ENCODE measurements around the gene HCLS1.
"Not testable (repeated sequence)": the region's sequence is repeated elsewhere in the genome, so short reads cannot be mapped to it uniquely, and the experiment has no call there.

The HCLS1 gene, protein sequence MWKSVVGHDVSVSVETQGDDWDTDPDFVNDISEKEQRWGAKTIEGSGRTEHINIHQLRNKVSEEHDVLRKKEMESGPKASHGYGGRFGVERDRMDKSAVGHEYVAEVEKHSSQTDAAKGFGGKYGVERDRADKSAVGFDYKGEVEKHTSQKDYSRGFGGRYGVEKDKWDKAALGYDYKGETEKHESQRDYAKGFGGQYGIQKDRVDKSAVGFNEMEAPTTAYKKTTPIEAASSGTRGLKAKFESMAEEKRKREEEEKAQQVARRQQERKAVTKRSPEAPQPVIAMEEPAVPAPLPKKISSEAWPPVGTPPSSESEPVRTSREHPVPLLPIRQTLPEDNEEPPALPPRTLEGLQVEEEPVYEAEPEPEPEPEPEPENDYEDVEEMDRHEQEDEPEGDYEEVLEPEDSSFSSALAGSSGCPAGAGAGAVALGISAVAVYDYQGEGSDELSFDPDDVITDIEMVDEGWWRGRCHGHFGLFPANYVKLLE

DNA sequence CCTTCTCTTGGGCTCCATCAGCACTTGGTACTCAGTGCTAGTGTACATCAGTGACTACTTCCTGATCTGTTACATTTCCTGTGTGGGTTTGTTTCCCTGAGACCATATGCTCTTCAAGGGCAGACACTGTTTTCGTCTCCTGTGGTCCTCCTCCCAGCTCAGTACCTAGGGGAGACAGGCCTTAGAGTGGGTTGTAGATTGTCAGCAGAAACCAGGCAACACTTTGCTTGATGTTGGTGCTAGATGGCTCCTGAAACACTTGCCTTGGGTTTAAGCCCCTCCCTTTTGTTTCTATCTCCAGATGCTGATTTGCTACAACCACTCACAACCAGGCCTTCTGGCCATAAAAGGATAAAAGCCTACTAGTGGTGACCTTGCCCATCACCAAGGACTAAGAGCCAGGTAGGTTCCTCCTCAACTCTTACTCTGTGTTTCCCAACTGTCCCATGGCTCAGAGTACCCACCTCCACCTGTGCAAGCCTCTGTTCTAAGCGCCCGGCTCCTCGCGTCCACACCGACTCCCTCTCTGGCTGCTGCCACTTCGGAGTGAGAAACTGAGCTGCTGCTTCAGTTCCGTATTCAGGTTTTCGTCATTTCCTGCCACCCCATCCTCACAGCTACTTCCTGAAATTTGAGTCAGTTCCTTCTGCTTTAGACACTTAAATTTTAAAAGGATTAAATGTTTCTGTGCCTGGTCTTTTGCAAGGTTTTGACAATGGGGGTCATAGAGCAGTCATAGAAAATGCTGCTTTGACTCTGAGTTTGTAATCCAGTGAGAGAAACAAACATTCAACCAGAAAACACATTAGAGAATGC is at the start of gene HCLS1:
HCLS1 (minus strand) TSS at position 548 of the 816 bp plus-strand sequence. CDS start 2,556 bp downstream, outside the sequence.
- no peak for DNase-seq (ENCODE audit: low read depth)

DNA sequence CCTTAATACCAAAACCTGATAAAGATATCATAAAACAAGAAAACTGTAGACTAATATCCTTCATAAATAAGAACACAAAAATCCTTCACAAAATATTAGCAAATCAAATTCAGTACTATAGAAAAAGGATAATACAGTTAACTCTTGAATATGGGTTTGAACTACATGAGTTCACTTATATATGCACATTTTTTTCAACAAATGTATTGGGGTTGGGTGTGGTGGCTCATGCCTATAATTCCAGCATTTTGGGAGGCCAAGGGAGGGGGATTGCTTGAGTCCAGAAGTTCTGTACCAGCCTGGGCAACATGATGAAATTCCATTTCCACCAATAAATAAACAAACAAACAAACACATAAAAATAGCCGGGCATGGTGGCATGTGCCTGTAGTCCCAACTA is 49.6 kb upstream of the HCLS1 start:
- no peak for DNase-seq (ENCODE audit: low read depth)

DNA sequence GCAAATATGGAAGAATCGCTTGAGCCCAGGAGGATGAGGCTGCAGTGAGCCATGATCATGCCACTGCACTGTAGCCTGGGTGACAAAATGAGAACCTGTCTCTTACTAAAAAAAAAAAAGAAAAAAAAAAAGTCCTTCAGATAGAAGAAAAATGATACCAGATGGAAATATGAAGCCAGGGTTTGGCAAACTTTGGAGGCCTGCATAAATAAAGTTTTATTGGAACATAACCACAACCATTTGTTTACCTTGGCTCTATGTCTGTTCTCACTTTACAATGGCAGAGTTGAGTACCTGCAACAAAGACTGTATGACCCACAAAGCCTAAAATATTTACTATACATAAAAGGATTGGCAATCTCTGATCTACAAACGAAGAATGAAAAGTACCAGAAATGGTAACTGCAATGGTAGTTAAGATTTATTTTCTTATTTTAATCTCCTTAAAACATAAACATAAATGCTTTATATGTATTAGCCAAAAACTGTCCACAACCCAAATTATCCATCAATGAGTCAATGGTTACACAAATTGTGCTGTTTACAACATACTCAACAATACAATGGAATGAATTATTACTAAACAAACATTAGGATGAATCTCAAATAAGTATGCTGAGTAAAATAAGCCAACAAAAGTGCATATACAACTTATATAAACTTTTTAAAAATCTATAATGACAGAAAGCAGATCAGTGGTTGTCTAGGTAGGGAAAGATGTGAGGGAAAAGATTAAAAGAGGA is 47.0 kb upstream of the HCLS1 start:
- no peak for DNase-seq (ENCODE audit: low read depth)

DNA sequence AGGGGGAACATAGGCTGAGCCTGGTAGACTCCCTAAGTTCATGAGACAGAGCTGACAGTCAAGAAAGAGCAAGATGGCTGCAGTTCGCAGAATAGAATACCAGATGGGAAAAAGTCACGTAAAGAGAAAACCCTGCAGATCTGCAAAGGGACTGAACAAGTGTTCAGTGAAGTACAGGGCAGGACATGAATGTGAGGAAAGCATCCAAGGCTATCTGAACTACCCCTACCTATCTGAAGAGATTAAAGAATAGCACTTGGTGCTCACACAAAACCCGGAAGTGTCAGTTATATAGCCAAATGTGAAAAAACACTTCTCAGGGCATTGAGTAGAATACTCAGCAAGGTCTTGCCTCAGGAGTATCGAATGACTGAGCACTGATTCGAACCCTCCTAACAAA is 44.8 kb upstream of the HCLS1 start:
- DNase-seq (ENCODE audit: low read depth) = no peak

DNA sequence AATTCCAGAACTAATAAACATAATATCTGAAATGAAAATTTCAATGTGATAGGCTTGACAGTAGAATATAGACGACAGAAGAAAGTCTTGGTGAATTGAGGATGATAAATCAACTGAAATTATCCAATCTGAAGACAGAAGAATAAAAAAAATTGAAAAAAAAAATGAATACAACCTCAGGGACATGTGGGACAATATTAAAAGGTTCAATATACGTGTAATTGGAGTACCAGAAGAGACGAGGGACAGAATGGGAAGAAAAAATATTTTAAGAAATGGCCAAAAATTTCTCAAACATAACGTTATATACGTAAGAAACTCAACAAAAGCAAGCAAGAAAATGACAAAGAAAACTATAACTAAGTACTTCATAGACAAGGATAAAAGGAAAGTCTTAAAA is 43.3 kb upstream of the HCLS1 start:
- no peak for DNase-seq (ENCODE audit: low read depth)

DNA sequence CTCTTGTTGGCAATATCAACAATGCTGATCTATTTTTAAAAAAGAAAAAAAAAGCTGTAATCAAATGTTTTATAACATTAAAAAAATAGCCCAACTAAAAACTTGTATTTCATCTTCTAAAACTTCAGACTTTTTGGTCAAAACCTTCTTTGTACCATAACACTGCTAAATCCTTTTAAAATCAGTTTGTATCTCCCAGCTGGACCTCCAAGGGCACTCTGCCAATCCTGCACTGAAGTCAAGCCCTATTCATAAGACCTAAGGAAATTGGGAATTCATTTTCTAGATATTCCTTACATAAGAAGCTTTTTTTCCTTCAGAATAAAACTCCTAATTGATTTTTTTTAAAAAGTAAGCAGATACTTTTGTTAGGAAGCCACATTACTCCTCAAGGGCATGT is 38.2 kb upstream of the HCLS1 start:
- no peak for DNase-seq (ENCODE audit: low read depth)

DNA sequence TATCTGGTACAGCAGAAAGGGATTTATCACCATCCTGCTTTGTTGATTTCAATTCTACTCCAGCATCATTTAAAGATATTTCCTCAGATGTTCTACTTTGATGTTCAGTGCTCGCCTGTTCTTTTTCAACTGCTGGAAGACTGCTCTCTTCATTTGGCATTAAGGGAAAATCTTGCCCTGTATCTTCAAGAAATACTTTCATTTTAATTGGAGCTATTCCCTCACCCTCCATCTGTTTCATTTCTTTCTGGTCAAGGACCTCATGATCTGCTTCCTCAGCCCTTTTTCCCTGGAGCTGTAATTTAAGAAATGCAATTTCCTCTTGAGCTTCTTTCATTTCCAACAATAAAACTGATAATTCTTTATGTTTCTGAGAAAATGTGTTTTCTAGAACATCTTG is 37.8 kb upstream of the HCLS1 start:
- no peak for DNase-seq (ENCODE audit: low read depth)

DNA sequence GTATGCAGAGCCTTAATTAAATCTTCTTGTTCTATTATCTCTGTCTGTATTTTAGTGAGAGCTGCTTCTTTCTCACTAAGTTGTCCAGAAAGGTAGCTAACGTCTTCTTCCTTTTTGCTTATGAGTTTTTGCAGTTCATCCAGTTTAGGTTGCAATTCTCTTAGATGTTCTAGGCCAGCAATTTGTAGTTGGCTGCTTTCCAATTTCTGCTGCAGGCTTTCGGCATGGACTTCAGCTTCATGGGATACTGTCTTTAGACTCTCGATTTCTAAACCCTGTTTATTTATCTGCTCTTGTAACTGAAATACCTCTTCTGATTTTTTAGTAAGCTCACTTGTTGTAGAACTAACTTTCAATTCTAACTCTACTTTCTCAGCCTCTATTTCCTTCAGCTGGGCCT is 35.5 kb upstream of the HCLS1 start:
- DNase-seq (ENCODE audit: low read depth) = no peak

DNA sequence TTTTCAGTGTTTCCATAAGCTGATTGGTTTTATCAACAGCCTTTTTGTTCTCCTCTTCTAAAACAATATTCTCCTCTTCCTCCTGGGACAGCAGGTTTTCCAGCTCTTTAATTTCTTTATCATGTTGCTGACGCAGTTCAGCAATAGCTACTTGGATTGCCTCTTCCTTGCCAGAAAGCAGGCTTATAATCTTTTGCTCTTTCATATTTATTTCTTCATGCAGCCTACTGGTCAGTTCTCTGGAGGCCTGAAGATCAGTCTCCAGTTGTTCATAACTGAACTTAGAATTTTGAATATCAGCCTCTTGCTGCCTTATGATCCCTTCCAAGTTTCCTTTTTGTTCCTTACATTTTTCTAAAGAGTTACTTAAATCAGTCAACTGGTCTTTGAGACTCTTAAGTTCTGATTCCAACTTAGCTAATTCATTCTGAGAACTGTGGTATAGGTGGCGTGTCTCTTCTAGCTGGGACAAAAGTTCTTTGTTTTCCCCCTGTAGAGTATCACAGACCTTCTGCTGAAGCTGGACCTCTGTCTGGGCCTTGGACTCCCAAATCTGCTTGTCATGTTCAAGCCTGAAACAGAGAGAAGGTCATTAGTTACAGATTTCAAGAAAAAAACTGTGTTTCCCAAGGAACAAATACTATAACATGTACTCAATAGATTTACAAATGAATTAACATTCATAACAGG is 31.5 kb upstream of the HCLS1 start:
- DNase-seq (ENCODE audit: low read depth) = no peak

DNA sequence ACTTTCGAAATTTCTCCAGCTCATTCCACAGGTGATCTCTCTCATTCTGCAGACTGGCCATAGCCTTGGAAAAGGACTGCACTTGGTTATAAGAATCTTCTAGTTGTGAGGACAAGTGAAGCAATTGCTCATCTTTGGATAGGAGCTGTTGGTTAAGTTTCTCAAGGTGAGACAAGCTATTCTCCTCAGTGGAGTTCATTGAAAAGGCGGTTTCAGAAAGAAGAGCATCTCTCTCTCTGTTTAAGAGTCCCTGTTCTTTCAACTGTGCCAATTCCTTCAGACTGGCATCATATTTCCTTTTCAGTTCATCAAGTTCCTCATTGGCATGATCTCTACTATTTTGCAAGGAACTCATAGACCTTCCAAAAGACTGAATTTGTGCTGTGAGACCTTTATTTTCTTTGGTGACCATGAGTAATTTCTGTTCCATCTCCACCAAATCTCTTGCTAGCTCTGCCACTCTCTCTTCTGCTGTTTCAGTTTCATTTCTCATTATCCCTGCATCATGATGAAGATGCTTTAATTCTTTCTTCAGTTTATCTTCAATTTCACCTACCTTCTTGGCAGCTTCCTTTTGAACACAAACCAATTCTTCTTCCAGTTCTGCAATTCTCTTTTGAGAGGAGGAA is 30.2 kb upstream of the HCLS1 start:
- no peak for DNase-seq (ENCODE audit: low read depth)

DNA sequence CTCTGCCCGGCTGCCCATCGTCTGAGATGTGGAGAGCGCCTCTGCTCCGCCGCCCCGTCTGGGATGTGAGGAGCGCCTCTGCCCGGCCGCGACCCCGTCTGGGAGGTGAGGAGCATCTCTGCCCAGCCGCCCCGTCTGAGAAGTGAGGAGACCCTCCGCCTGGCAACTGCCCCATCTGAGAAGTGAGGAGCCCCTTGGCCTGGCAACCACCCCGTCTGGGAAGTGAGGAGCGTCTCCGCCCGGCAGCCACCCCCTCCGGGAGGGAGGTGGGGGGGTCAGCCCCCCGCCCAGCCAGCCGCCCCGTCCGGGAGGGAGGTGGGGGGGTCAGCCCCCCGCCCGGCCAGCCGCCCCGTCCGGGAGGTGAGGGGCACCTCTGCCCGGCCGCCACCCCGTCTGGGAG is 28.0 kb upstream of the HCLS1 start:
- not testable (repeated sequence) for DNase-seq (ENCODE audit: low read depth)

DNA sequence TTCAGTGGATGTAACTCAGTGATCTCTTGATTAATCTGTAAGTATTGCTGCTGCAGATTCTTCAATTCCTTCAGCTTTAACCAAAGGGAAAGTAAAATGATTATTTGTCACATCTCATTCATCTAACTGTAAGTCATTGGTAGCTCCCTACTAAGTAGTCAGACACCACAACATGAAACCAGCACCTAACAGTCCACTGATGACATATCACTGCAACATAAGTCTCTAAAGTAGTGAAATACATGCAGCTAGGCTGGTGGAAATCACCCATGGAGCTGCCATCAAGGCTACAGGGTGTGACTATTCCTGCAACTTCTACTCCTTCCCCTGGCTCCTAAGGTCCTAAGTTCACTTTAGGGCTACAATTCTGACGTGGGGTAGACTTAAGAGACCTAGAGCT is 21.1 kb upstream of the HCLS1 start:
- DNase-seq (ENCODE audit: low read depth) = no peak

DNA sequence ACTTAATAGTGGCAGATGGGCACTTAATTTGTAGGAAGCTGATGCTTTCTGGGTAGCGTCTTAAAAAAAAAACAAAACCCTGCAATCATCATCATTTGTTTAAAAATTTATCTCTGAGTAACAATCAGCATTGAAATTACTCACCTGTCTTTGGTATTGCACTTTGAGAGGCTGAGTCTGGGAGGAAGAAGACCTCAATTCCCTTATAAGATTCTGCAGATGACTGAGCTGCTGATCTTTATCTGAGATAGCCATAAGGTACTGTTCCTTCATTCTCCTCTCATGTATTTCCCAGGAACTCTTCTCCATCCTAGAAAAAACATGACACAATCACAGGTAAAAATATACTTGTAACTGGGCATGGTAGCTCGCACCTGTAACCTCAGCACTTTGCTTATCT is 16.4 kb upstream of the HCLS1 start:
- DNase-seq (ENCODE audit: low read depth) = no peak

DNA sequence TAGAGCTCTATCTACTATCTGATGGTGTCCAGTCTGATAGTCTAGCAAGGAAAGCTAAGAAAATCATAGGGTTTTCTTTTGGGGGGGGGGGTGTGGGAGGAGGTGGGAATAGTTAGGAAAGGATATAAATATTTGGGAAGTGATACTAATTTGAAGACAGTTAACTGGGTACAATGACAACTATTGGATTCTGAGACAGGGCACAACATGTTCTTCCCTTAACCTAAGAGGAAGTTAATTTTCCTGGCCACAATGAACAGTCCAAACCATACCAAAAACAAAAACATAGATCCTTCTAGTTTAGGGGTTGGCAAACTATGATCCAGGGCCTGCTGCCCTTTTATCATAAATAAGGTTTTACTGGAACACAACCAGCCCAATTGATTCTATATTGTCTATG is 10.0 kb upstream of the HCLS1 start:
- DNase-seq (ENCODE audit: low read depth) = no peak

DNA sequence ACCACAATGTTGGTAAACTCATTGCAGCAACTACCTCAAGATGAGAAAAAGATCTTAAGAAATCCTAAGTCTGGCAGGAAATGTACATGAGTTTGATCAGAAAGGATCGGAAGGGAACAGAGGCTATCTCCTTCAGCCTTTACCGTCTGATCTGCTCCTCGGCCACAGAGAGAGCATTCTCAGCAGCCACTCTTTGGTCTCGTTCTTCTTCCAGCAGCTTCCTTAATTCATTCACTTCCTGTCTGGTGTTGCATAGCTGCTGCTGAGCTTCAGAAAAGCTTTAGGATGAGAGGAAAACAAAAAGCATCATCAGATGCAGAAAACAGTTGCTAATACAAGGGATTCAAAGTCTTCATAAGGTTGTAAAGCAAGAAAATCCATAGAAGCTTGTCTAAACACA is 6.6 kb upstream of the HCLS1 start:
- DNase-seq (ENCODE audit: low read depth) = no peak

DNA sequence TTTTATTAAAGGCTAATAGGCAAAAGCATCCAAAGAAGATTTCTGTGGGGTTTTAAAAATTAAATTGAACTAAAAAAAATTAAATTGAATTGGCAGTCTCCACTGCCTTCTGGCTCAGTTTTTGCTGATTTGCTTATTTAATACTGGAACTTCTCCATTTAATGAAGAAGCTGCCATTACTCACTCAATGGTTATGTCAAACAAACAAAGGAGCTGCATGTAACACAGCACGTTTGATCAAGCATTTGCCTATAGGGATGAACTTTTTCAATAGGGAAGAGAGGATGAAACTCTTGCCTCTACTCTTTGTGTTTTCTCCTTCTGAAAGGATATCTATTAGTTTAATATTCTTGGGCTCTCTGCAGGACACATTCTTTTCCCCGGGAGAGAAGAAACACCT is 4.8 kb upstream of the HCLS1 start:
- no peak for DNase-seq (ENCODE audit: low read depth)

DNA sequence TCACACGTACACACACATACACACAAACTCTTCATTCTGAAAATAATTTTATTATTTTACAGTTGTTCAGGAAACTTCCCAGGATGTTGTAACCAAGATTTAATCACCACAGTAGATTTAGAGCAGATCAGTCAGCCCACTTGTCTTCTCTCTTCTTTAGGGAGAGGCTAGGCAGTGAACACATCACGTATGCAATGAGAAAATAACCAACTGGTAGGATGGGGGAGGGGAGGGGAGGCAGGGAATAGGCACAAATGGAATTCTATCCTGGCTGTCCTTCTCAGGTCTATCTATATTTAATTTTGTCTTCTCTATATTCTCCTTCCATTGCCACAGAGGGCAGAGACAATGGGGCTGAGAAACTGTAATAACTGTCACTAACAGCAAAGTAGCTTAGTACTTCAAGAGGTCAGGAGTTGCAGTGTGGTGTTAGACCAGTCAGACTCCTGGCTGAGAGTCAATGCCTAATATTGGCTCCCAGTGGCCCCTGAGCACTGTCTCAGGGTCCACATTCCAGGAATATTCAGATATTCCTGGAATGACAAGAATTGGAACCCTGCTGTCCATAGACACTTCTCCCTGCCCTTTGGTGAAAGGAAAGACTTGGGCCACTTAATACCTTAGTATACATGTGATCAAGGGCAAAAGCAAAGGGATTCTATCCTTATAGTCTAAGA is 2.6 kb upstream of the HCLS1 start:
- DNase-seq (ENCODE audit: low read depth) = no peak

DNA sequence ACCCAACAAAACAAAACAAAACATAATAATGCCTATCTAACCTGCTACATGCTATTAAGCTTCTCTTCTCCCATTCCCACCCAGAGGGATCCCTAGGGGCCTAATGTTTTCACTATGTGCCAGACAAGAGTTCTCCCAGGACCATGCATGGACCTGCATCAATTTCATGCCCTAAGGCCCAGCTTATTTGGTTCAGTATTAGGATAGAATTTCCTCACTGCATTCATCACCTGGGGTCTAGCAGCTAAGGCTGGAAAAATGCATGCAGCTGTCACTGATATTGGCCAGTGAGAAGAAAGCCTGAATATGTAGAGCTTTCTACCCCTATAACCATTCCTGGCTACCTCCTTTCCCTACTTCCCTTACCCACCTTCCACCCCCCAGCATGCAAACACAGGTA is 2.0 kb upstream of the HCLS1 start:
- no peak for DNase-seq (ENCODE audit: low read depth)

DNA sequence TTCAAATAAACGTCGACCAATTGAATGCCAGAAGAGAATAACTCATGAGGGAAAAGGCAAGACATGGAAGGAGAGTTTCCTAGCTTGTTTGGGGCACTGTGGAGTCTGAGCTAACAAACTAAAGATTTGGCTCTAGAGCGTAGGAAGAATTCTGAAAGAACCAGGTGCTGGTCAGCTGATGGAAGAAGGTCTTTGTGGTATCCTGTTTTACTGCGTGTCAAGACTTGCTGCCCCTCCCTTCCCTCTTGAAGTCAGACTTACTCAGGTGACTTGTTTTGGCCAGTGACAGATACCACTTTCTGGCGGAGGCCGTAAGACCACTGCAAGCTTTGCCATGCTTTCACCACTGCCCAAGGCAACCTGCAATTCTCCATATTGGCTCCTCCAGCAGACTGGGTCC is 673 bp upstream of the HCLS1 start:
- no peak for DNase-seq (ENCODE audit: low read depth)

DNA sequence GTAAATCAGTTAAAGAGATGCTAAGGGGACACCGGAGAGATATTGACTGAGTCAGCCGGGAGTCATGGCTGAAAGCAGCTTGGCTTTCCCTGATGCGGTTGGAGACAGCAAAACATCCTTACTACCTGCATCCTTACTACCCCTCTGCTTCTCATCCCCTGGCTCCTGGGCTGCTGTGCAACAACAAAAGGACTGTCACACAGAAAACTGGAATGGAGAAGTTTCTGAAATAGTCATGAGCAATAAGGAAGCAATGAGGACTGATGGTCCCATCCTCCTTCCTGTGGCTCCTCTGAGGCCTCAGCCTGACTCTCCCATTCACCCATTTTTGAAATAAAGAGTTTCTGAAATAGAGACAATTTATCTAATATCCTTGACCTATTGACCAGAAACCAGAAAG is 1.1 kb downstream of the HCLS1 start:
- DNase-seq (ENCODE audit: low read depth) = no peak
